ENCODE measurements around the gene CYFIP1. TPM values are rescaled to one million over a fixed set of nuclear protein-coding genes. Genes with fewer than 3 reads are reported as not detected.

CYFIP1 gene
- total and polyA plus RNA-seq, 9 of the 15 experiments (the other 6 are each of a cell fraction or from before 2014, with no cell fraction given), result 3.8 to 59.8 (median 28.3) TPM

GRCh38 chr15:22980189-22981050, at the start of gene CYFIP1 (continued):
- TF ChIP-seq, protein P1, sequence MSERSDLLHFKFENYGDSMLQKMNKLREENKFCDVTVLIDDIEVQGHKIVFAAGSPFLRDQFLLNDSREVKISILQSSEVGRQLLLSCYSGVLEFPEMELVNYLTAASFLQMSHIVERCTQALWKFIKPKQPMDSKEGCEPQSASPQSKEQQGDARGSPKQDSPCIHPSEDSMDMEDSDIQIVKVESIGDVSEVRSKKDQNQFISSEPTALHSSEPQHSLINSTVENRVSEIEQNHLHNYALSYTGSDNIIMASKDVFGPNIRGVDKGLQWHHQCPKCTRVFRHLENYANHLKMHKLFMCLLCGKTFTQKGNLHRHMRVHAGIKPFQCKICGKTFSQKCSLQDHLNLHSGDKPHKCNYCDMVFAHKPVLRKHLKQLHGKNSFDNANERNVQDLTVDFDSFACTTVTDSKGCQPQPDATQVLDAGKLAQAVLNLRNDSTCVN (CRISPR knock-in tag; IDR thresholded peaks at IDR 0.05), result no peak
- TF ChIP-seq, protein P2, sequence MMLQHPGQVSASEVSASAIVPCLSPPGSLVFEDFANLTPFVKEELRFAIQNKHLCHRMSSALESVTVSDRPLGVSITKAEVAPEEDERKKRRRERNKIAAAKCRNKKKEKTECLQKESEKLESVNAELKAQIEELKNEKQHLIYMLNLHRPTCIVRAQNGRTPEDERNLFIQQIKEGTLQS (IDR thresholded peaks at IDR 0.05), result peak; percentile 25; the same call in 1 of the 2 replicates
- TF ChIP-seq, protein P2 (CRISPR knock-in tag; conservative IDR thresholded peaks at IDR 0.05), result no peak
- TF ChIP-seq, protein P3, sequence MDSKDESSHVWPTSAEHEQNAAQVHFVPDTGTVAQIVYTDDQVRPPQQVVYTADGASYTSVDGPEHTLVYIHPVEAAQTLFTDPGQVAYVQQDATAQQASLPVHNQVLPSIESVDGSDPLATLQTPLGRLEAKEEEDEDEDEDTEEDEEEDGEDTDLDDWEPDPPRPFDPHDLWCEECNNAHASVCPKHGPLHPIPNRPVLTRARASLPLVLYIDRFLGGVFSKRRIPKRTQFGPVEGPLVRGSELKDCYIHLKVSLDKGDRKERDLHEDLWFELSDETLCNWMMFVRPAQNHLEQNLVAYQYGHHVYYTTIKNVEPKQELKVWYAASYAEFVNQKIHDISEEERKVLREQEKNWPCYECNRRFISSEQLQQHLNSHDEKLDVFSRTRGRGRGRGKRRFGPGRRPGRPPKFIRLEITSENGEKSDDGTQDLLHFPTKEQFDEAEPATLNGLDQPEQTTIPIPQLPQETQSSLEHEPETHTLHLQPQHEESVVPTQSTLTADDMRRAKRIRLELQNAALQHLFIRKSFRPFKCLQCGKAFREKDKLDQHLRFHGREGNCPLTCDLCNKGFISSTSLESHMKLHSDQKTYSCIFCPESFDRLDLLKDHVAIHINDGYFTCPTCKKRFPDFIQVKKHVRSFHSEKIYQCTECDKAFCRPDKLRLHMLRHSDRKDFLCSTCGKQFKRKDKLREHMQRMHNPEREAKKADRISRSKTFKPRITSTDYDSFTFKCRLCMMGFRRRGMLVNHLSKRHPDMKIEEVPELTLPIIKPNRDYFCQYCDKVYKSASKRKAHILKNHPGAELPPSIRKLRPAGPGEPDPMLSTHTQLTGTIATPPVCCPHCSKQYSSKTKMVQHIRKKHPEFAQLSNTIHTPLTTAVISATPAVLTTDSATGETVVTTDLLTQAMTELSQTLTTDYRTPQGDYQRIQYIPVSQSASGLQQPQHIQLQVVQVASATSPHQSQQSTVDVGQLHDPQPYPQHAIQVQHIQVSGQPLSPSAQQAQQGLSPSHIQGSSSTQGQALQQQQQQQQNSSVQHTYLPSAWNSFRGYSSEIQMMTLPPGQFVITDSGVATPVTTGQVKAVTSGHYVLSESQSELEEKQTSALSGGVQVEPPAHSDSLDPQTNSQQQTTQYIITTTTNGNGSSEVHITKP (IDR thresholded peaks at IDR 0.05; ENCODE audit: partially characterized antibody), result peak; percentile 88
- TF ChIP-seq ARHGAP35 (IDR thresholded peaks at IDR 0.05; ENCODE audit: partially characterized antibody) (no peak), HDAC1 (IDR thresholded peaks at IDR 0.05) (peak in 1 of 2 experiments; percentile 50; a peak in 1 of 4 replicates), FUS (optimal IDR thresholded peaks at IDR 0.05; ENCODE audit: low read depth, low read length) (peak; percentile 45), STAG1 (CRISPR knock-in tag; IDR thresholded peaks at IDR 0.05; ENCODE audit: borderline replicate concordance) (no peak), L3MBTL2 (IDR thresholded peaks at IDR 0.05) (no peak), MAFF (IDR thresholded peaks at IDR 0.05; ENCODE audit: low read length) (no peak), RBM25 (IDR thresholded peaks at IDR 0.05; ENCODE audit: low read depth, low read length, severe bottlenecking) (no peak), BHLHE40 (IDR thresholded peaks at IDR 0.05; ENCODE audit: low read length) (no peak; the same call in 1 of the 2 replicates), GABPA (tag; conservative IDR thresholded peaks at IDR 0.05; ENCODE audit: low read depth) (peak; percentile 82)
- TF ChIP-seq, protein P4, sequence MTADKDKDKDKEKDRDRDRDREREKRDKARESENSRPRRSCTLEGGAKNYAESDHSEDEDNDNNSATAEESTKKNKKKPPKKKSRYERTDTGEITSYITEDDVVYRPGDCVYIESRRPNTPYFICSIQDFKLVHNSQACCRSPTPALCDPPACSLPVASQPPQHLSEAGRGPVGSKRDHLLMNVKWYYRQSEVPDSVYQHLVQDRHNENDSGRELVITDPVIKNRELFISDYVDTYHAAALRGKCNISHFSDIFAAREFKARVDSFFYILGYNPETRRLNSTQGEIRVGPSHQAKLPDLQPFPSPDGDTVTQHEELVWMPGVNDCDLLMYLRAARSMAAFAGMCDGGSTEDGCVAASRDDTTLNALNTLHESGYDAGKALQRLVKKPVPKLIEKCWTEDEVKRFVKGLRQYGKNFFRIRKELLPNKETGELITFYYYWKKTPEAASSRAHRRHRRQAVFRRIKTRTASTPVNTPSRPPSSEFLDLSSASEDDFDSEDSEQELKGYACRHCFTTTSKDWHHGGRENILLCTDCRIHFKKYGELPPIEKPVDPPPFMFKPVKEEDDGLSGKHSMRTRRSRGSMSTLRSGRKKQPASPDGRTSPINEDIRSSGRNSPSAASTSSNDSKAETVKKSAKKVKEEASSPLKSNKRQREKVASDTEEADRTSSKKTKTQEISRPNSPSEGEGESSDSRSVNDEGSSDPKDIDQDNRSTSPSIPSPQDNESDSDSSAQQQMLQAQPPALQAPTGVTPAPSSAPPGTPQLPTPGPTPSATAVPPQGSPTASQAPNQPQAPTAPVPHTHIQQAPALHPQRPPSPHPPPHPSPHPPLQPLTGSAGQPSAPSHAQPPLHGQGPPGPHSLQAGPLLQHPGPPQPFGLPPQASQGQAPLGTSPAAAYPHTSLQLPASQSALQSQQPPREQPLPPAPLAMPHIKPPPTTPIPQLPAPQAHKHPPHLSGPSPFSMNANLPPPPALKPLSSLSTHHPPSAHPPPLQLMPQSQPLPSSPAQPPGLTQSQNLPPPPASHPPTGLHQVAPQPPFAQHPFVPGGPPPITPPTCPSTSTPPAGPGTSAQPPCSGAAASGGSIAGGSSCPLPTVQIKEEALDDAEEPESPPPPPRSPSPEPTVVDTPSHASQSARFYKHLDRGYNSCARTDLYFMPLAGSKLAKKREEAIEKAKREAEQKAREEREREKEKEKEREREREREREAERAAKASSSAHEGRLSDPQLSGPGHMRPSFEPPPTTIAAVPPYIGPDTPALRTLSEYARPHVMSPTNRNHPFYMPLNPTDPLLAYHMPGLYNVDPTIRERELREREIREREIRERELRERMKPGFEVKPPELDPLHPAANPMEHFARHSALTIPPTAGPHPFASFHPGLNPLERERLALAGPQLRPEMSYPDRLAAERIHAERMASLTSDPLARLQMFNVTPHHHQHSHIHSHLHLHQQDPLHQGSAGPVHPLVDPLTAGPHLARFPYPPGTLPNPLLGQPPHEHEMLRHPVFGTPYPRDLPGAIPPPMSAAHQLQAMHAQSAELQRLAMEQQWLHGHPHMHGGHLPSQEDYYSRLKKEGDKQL (CRISPR knock-in tag; IDR thresholded peaks at IDR 0.05; ENCODE audit: borderline replicate concordance), result no peak

Measured in K562 (cell line).